IMR-90 (cell line): ENCODE measurements around the gene RAI1. TPM values are rescaled to one million over a fixed set of nuclear protein-coding genes. Genes with fewer than 3 reads are reported as not detected.

ENCODE experiments used
- ATAC-seq: fragments of 200-7000 bp; cut with Tn5 transposase; 2 replicates; pipeline ENCODE4 v1.9.1; 2020; ENCODE audit warnings: low read depth, mild to moderate bottlenecking, moderate library complexity
- BruUV-seq: library from RNA; stranded (reverse); fragments of 400-500 nt; replicated peaks from 2 replicates; lab custom pipeline; 2021; lab: Mats Ljungman, UMichigan
- CTCF ChIA-PET: fragments of 300-600 bp; formaldehyde crosslinking; extraction: SDS; loops from one replicate; lab custom pipeline; 2021; ENCODE audit warnings: antibody characterized with exemption; lab: Yijun Ruan, JAX
- POLR2A ChIA-PET: fragments of 300-600 bp; sonication (Branson Sonifier 250); formaldehyde crosslinking; loops from one replicate; lab custom pipeline; 2022; ENCODE audit warnings: antibody characterized with exemption; ENCODE audit not compliant: unreplicated experiment; lab: Charles Lee
- DNase-seq: peaks from one replicate; pipeline ENCODE4 v3.0.0; 2013
- H2AFZ ChIP-seq: replicated peaks from 2 replicates; pipeline ENCODE3; 2013; ENCODE audit warnings: low read length, mild to moderate bottlenecking; ENCODE audit not compliant: poor library complexity
- H2AK5ac ChIP-seq: 2 replicates; pipeline ENCODE4 v1.6.1; 2013; ENCODE audit warnings: low read depth, low read length, inconsistent platforms
- H2AK9ac ChIP-seq: replicated peaks from 2 replicates; pipeline ENCODE3; 2013; ENCODE audit warnings: mild to moderate bottlenecking, low read depth, low read length, moderate library complexity; ENCODE audit not compliant: poor library complexity
- H2BK120ac ChIP-seq: 2 replicates; pipeline ENCODE4 v1.6.1; 2013; ENCODE audit warnings: low read depth, low read length, inconsistent platforms
- H2BK15ac ChIP-seq: 3 replicates; pipeline ENCODE4 v1.6.1; 2013; ENCODE audit warnings: low read depth, low read length, inconsistent platforms
- H2BK20ac ChIP-seq: 2 replicates; pipeline ENCODE4 v1.6.1; 2013; ENCODE audit warnings: low read depth, mild to moderate bottlenecking, inconsistent platforms, low read length, moderate library complexity
- H2BK5ac ChIP-seq: 2 replicates; pipeline ENCODE4 v1.6.1; 2013; ENCODE audit warnings: mild to moderate bottlenecking, low read depth, low read length, inconsistent platforms; ENCODE audit not compliant: poor library complexity, severe bottlenecking
- H3K14ac ChIP-seq: replicated peaks from 2 replicates; pipeline ENCODE4 v1.6.1; 2013; ENCODE audit warnings: low read depth, low read length, inconsistent platforms
- H3K18ac ChIP-seq: 2 replicates; pipeline ENCODE4 v1.6.1; 2013; ENCODE audit warnings: low read depth, low read length, control low read depth
- H3K23ac ChIP-seq: 2 replicates; pipeline ENCODE4 v1.6.1; 2013; ENCODE audit warnings: low read depth, low read length, inconsistent platforms
- H3K27ac ChIP-seq: 2 replicates; pipeline ENCODE4 v1.5.1; 2013; ENCODE audit warnings: mild to moderate bottlenecking, control low read depth, low read length; ENCODE audit not compliant: insufficient read depth
- H3K27me3 ChIP-seq: 2 replicates; pipeline ENCODE4 v1.6.1; 2013; ENCODE audit warnings: low read length; ENCODE audit not compliant: control insufficient read depth, insufficient read depth
- H3K36me3 ChIP-seq: 2 replicates; pipeline ENCODE4 v1.6.1; 2013; ENCODE audit warnings: low read length, mixed read lengths; ENCODE audit not compliant: control insufficient read depth, insufficient read depth
- H3K4ac ChIP-seq: 2 replicates; pipeline ENCODE4 v1.6.1; 2013; ENCODE audit warnings: low read depth, low read length, inconsistent platforms
- H3K4me1 ChIP-seq: 2 replicates; pipeline ENCODE4 v1.6.1; 2013; ENCODE audit warnings: low read length, mixed read lengths; ENCODE audit not compliant: control insufficient read depth, insufficient read depth
- H3K4me2 ChIP-seq: 2 replicates; pipeline ENCODE4 v1.6.1; 2013; ENCODE audit warnings: low read depth, mild to moderate bottlenecking, control low read depth, low read length, moderate library complexity
- H3K4me3 ChIP-seq: 2 replicates; pipeline ENCODE4 v1.5.1; 2013; ENCODE audit warnings: low read depth, mild to moderate bottlenecking, control low read depth, low read length, moderate library complexity; ENCODE audit not compliant: insufficient read depth
- H3K56ac ChIP-seq: 2 replicates; pipeline ENCODE4 v1.6.1; 2013; ENCODE audit warnings: low read length, inconsistent platforms; ENCODE audit not compliant: insufficient read depth; ENCODE audit errors: extremely low read depth
- H3K79me1 ChIP-seq, 2 experiments: 2 replicates each; pipeline ENCODE4 v1.6.1; 2013; ENCODE audit warnings: low read length in 2 of 2, inconsistent platforms in 1 of 2, low read depth in 1 of 2
- H3K9ac ChIP-seq: 2 replicates; pipeline ENCODE4 v1.6.1; 2013; ENCODE audit warnings: low read depth, low read length, control low read depth
- H3K9me1 ChIP-seq: 2 replicates; pipeline ENCODE4 v1.6.1; 2013; ENCODE audit warnings: low read length, inconsistent platforms; ENCODE audit not compliant: insufficient read depth
- H3K9me3 ChIP-seq: 2 replicates; pipeline ENCODE4 v1.6.1; 2013; ENCODE audit warnings: low read length; ENCODE audit not compliant: control insufficient read depth, insufficient read depth
- H4K20me1 ChIP-seq: 2 replicates; pipeline ENCODE4 v1.6.1; 2013; ENCODE audit warnings: low read length, inconsistent platforms; ENCODE audit not compliant: insufficient read depth
- H4K5ac ChIP-seq: 2 replicates; pipeline ENCODE4 v1.6.1; 2013; ENCODE audit warnings: mild to moderate bottlenecking, low read depth, low read length, control low read depth
- H4K8ac ChIP-seq, 2 experiments: 2 replicates each; pipeline ENCODE4 v1.6.1; 2013; ENCODE audit warnings: low read depth in 2 of 2, low read length in 2 of 2, control low read depth in 1 of 2, inconsistent platforms in 1 of 2
- H4K91ac ChIP-seq: 2 replicates; pipeline ENCODE4 v1.6.1; 2013; ENCODE audit warnings: low read depth, low read length, inconsistent platforms; ENCODE audit not compliant: insufficient read depth
- CTCF ChIP-seq: conservative IDR thresholded peaks from 2 replicates; pipeline ENCODE4 v1.5.1; 2012; ENCODE audit warnings: mild to moderate bottlenecking, low read depth, low read length, improper control_type of control experiment
- WGBS, 2 experiments: methylation state at CpG; one replicate each; pipeline versions ENCODE4 v1.1.5 to v1.1.7; 2013; ENCODE audit warnings: missing lambda C conversion rate in 2 of 2; ENCODE audit not compliant: insufficient read length in 1 of 2; ENCODE audit errors: extremely low coverage in 2 of 2; 5-methylcytosine and 5-hydroxymethylcytosine counted together
- dilution Hi-C: fragments of 300-500 bp; cut with HindIII; formaldehyde crosslinking; loops from one replicate; pipeline ENCODE4 v1.14.3; 2018; ENCODE audit warnings: low sequenced_read_pairs; ENCODE audit not compliant: unreplicated experiment
- in situ Hi-C: fragments of 300-500 bp; cut with MboI; formaldehyde crosslinking; loops from 3 replicates; pipeline ENCODE4 v1.14.3; 2019; ENCODE audit warnings: low sequenced_read_pairs, inconsistent platforms, mixed read lengths
- intact Hi-C: fragments of 100-400 bp; cut with micrococcal nuclease; formaldehyde crosslinking; loops from 2 replicates; pipeline ENCODE4 v1.10.0; 2022
- polyA plus RNA-seq, 3 experiments: library from polyadenylated mRNA; depleted of rRNA; stranded (reverse); fragments of >200 nt; gene quantifications; 2 replicates each; pipeline ENCODE4 v1.2.3, GENCODE V29; 2012; ENCODE audit warnings: low replicate concordance in 1 of 3
- total RNA-seq: library from RNA; depleted of rRNA; stranded (reverse); fragments of >200 nt; gene quantifications from 2 replicates; pipeline ENCODE4 v1.2.3, GENCODE V29; 2012

RAI1 gene
- total and polyA plus RNA-seq, 2 of the 4 experiments (the other 2 are of a cell fraction) = 1.8 to 10.5 TPM

GRCh38 chr17:17661834-17662385 is 19.3 kb upstream of the RAI1 start:
- Histone ChIP-seq H3K27me3 (no peaks in the 10 kb centered on the region; the same call in 1 of the 2 replicates), H2AK5ac (no peak overlapping the region), H2BK15ac (no peak overlapping the region), H3K4me2 (no peak overlapping the region), H3K9me3 (peaks cover 19% of the 10 kb centered on the region), H4K8ac (no peak overlapping the region), H3K4ac (no peak overlapping the region), H3K14ac (no peak overlapping the region), H3K4me3 (no peak overlapping the region), H3K18ac (no peak overlapping the region), H3K9me1 (peaks cover 14% of the 10 kb centered on the region), H3K9ac (no peak overlapping the region), H3K56ac (no peak overlapping the region), H3K79me1 (no peaks in the 10 kb centered on the region), H2BK20ac (no peak overlapping the region), H3K36me3 (no peaks in the 10 kb centered on the region), H2AK9ac (no peak overlapping the region), H4K20me1 (no peaks in the 10 kb centered on the region), H2BK120ac (no peak overlapping the region), H2BK5ac (no peak overlapping the region), H3K23ac (no peak overlapping the region), H2AFZ (no peak overlapping the region), H3K27ac (no peak overlapping the region), H4K91ac (no peak overlapping the region), H4K5ac (no peak overlapping the region), H3K4me1 (peaks cover 8% of the 10 kb centered on the region)
- in situ Hi-C loops (no loop called here), dilution Hi-C loops (no loop called here), intact Hi-C loops (no loop called here)
- ChIA-PET POLR2A (no interaction called here), CTCF (interaction anchor here (1.3 kb wide), 1 partner anchor 11 kb away, joined by 4 read pairs; no protein-coding TSS in a partner anchor)
- WGBS, 2 experiments = 84% methylated on average over 4 of the region's 10 CpGs; no CpG with 5 or more reads in 1 of the 2 experiments
- ATAC-seq (no peak), DNase-seq (no peak)
- no peak for TF ChIP-seq CTCF
- BruUV-seq = no TSS peak
